DMS153 treated with DMSO at 0.1 percent for 48 hours (cell line): ENCODE results near the gene INTS7.
A peak's percentile ranks its signal among the peaks of the same experiment; 100 is the strongest.
"Not testable (repeated sequence)": the region's sequence is repeated elsewhere in the genome, so short reads cannot be mapped to it uniquely, and the experiment has no call there.

Experiments
- DNase-seq: peaks from one replicate; lab custom pipeline; 2025; ENCODE audit not compliant: unreplicated experiment; lab: John Stamatoyannopoulos, UW

The INTS7 gene

DNA sequence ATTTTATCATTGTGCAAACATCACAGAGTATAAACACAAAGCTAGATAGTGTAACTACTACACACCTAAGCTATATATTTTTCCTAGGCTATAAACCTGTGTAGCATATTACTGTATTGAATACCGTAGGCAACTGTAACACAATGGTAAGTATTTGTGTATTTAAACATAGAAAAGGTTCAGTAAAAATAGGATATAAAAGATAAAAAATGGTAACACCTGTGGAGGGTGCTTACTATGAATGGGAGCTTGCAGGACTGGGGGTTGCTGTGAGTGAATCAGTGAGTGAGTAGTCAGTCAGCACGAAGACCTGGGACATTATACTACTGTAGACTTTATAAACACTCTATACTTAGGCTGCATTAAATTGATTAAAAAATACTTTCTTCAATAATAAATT, 4.3 kb upstream of the INTS7 start:
- no peak for DNase-seq

DNA sequence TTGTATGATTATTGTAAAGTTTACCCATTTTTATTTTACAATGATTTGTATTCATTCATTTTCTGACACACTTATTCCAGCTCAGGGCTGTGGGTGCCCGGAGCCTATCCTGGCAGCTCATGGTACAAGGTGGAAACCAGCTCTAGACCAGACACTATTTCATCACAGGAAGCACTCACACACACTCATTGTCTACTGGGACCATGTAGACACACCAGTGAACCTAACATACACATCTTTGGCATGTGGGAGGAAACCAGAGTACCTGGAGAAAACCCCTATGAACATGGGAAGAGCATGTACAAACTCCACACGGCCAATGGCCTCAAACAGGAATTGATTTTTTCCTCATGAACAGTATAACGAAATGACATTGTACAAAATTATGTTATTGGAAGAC, 2.5 kb upstream of the INTS7 start:
- no peak for DNase-seq

GRCh38 chr1:212035835-212036605, 663 bp upstream of the INTS7 start:
- no peak for DNase-seq

- no peak for DNase-seq
Observed at GRCh38 chr1:212034516-212035122, 738 bp downstream of the INTS7 start.

DNA sequence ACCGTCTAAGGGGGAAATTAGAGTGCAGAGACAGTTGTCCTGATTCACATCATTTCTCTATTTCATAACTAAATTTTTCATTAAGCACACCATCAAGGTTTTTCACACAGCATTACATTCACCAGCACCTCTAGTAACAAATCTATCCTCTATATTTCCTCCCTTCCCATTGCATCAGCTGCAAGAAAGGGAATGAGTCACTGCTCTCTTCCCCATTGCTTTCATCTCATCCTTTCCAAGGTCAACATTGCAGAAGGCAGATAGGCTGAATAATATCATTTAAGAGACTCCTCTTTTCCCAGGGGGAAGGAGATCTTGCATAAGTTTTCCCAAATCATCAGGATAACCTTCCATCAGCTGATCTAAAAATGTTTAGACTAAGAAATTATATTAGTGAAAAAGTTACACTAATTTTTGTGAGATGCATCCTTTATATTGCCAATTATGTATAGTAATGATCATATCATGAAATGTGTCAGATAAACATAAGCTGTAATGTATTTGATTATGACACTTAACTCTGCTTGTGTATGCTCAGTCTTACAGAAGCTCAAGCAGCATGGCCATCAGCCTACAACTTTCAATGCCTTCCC, 4.3 kb downstream of the INTS7 start:
- no peak for DNase-seq

- DNase-seq = not testable (repeated sequence)
Observed at GRCh38 chr1:212027727-212028126, 7.6 kb downstream of the INTS7 start.

- no peak for DNase-seq
Observed at GRCh38 chr1:212024469-212025149, 10.7 kb downstream of the INTS7 start.

DNA sequence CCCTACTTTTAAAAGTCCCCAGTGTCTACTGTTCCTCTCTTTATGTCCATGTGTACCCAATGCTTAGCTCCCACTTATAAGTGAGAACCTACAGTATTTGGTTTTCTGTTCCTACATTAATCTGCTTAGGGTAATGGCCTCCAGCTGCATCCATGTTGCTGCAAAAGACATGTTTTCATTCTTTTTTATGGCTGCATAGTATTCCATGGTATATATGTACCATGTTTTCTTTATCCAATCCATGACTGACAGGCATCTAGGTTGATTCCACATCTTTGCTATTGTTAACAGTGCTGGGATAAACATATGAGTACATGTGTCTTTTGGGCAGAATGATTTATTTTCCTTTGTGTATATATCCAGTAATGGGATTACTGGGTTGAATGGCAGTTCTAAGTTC, 12.4 kb downstream of the INTS7 start:
- DNase-seq = not testable (repeated sequence)

- no peak for DNase-seq
Observed at GRCh38 chr1:212021563-212021962, 13.8 kb downstream of the INTS7 start.

- no peak for DNase-seq
Observed at GRCh38 chr1:212020975-212021374, 14.4 kb downstream of the INTS7 start.

DNA sequence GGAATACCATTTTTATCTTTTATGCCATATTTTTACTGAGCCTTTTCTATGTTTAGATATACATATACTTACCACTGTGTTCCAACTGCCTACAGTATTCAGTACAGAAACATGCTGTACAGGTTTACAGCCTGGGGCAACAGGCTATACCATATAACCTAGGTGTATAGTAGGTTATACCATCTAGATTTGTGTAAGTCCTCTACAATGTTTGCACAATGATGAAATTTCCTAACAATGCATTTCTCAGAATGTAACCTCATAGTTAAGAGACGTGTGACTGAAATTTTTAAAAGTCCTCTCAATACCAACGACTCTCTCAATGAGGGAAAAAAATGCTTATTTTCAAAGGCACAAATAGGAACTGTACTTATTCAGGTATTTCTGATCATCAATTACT, 21.7 kb downstream of the INTS7 start:
- no peak for DNase-seq

DNA sequence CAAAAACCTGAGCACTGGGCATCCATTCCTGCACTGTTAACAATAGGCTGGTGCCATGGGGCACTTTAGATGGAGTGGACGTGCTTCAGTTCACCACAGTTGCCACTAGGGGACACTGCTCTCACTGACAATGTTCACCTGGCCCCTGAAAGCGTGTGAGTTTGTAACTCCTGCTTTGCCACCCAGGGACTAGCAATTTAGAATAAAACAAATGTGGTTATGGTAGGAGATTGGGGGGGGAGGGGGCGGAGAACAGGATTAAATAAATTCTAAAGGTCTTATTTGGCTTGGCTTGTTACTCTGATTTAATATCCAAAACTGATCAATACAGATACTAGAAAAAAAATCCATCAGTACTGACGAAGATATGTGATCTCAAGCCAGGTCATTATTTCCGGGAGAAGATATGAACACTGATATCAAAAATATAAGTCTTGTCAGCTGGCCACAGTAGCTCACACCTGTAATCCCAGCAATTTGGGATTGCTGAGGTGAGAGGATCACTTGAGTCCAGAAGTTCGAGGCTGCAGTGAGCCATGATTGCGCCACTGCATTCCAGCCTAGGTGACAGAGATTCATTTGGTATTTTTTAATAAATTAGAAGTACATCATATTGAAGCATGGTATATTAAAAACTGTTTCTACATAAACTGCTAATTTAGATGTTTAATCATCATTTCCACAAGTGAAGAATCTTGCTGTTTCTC, 23.2 kb downstream of the INTS7 start:
- peak; percentile 81 for DNase-seq

DNA sequence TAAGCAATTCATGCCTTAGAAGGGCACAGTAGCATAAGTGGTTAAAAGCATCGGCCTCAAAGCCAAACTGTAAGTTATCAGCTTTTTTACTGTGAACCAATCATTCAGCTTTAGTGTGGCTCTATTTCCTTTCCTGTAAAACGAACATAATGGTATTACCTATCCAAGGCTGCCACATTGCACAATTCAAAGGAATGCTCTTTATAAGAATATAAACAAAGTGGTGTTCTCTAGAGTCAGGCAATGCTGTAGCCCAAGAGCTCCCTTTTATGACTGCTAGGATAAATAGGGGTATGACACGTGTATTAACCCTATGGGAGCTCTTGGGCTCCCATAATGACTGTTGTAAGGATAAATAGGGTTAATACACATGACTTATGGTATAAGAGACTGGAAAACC, 25.4 kb downstream of the INTS7 start:
- DNase-seq = no peak

- DNase-seq = no peak
Observed at GRCh38 chr1:212009561-212009960, 25.8 kb downstream of the INTS7 start.

DNA sequence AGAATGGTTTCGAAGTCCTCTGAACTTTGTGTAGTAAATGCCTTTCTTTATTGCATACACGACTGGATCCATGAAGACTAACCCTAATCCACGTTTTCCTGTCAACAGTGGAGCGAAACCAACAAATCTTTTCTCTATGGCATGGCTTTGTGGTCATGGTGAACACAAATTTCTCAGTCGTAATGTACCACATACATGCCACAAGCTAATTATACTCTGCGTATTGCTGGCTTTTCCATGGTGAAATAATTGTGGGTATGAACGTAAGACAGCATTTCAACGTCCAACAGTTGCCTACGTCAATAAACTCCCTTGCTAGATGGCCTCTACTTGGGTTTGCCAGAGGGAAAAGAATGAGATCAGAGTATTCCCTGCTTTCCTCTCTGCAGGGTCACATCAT, 27.5 kb downstream of the INTS7 start:
- no peak for DNase-seq

DNA sequence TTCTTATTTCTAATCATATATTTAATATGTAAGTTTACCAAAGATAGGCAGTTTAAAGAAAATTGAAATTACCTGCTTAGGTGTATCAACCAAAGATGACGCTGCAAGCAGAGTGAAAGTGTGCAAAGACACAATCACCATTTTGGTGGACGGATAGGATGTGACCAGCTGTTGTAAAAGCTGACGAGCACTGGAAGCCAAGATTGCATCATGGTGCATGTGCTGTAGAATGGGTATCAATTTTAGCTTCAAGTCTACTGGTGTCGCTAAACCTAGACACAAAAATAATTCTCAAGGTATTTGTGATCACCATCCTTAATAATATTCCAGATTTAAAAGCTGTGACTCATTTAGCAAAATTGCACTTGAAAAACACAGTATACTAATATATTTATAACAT, 28.2 kb downstream of the INTS7 start:
- no peak for DNase-seq

DNA sequence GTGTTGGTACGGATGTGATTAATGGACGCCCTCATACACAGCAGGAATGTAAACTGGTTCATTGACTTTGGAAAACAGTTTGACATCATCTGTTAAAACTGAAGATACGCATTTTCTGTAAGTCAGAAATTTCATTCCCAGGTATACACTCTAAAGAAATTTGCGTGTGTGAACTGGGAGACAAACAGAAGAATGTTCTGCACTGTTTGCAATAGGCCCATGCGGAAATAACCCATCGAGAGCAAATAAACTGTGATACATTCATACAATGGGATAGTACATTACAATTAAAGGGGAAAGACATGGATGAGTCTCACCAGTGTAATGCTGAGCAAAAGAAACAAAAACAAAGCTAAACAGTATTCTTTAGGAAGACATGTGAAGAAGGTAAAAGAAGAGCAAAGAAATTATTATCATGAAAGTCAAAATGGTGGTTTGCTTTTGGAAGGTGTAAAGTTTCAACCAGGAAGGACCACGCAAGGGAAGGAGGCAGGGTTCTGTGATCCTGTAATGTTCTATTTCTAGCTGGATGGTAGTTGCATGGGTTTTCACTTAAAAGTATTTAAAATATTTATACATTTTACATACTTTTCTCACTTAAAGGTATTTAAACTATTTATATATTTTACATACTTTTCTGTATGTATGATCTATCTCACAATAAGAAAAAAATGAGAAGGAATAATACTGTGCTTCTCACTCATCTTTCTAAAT, 30.3 kb downstream of the INTS7 start:
- no peak for DNase-seq

- DNase-seq = no peak
Observed at GRCh38 chr1:212002536-212002935, 32.8 kb downstream of the INTS7 start.

- DNase-seq = not testable (repeated sequence)
Observed at GRCh38 chr1:211997426-211997825, 37.9 kb downstream of the INTS7 start.

DNA sequence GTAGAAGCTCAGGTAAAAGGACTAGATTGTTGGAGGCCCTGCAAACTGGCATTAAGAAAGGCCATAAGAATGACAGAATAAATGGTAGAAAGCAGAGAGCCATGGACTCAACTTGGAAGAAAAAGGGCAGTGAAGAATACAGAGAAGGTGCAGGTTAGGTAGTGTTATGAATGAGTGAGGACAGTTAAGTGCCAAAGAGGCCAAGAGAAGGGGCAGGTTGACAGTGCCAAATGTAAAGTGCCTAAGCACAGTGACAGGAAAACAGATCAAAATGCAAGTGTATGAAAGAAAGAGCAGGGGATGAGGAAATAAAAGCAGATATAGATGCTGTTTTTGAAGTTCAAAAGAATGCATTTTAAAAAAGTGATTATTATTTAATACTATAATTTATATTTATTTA, 43.7 kb downstream of the INTS7 start:
- DNase-seq = no peak
